GM12874 (cell line): ENCODE measurements around the gene ST8SIA5.

Experiments used
- CTCF ChIP-seq: IDR thresholded peaks from 2 replicates; pipeline ENCODE4 v1.5.1; 2011; ENCODE audit warnings: low read depth, mild to moderate bottlenecking, control low read depth, low read length, moderate library complexity; ENCODE audit not compliant: insufficient read depth

The ST8SIA5 gene

GRCh38 chr18:46696702-46697101 lies 60.2 kb downstream of the ST8SIA5 start:
- TF ChIP-seq CTCF, result no peak

GRCh38 chr18:46696268-46696667 lies 60.6 kb downstream of the ST8SIA5 start:
- TF ChIP-seq CTCF, result no peak

DNA sequence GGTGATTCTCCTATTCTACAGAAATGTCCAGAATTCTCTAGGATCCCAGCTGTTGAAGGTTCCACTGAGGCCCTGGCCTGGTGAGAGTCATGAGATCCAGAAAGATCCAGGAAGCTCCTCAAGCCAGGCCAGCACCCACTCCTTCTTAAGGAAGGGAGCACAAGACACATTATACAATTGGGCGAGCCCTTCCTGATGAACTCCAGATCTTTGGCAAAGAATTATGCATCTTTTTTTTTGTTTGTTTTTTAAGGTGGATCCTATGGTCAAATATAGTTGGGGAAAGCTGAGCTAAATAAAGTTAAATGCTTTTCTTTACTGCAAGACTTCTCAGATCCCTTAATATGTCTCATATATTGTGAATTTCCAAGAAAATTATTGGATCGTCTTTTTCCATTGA lies 62.9 kb downstream of the ST8SIA5 start:
- no peak for TF ChIP-seq CTCF

- no peak for TF ChIP-seq CTCF
Observed at GRCh38 chr18:46688853-46689525, 67.9 kb downstream of the ST8SIA5 start.

GRCh38 chr18:46686186-46686585 lies 70.7 kb downstream of the ST8SIA5 start:
- no peak for TF ChIP-seq CTCF

DNA sequence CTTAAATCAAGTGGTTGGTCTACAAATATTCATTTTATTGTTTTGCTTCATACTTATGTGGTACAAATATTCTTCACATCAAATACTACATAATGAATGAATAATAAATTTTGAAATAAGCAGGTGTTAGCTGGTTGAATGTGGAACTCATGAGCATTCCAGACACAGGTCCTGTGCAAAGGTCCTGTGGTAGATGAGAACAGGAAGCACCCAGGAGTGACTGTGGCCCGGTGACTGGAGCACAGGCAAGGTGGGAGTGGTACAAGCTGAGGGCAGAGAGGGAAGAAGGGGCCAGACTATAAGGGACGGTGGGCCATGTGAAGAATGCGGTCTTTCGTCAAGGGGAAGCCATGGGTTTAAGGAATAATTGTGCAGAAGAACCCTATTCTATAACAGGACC lies 73.6 kb downstream of the ST8SIA5 start:
- TF ChIP-seq CTCF, result no peak

- TF ChIP-seq CTCF, result no peak
Observed at GRCh38 chr18:46680784-46681695, 75.8 kb downstream of the ST8SIA5 start.
